Thyroid gland (tissue), 4 donors: Measurements from ENCODE around the gene CHPF. TPM values are rescaled to one million over a fixed set of nuclear protein-coding genes. Genes with fewer than 3 reads are reported as not detected.

ENCODE experiments used
- DNase-seq, 2 donors: peaks; one replicate each; pipeline ENCODE4 v3.0.0-alpha.2; 2019
- H3K27ac ChIP-seq, 3 donors: fragments of 200-600 bp; sonication (generic); 1 replicate in 2 of 3; 2 replicates in 1 of 3; pipeline ENCODE4 v1.5.1; 2016 to 2019; ENCODE audit warnings: mild to moderate bottlenecking in 1 of 3, moderate library complexity in 1 of 3
- H3K27me3 ChIP-seq: fragments of 200-600 bp; sonication (generic); one replicate; pipeline ENCODE4 v1.5.1; 2019
- H3K36me3 ChIP-seq, 2 donors: fragments of 200-600 bp; sonication (generic); one replicate each; pipeline ENCODE4 v1.5.1; 2016 to 2019
- H3K4me1 ChIP-seq, 2 donors: fragments of 200-600 bp; sonication (generic); one replicate each; pipeline ENCODE4 v1.5.1; 2017 to 2019
- H3K4me3 ChIP-seq, 3 donors: fragments of 200-600 bp; sonication (generic); replicated peaks in 1 of 3; 1 replicate in 2 of 3; 2 replicates in 1 of 3; pipeline ENCODE4 v1.5.1; 2016; ENCODE audit warnings: mild to moderate bottlenecking in 1 of 3
- H3K9me3 ChIP-seq: fragments of 200-600 bp; sonication (generic); one replicate; pipeline ENCODE4 v1.5.1; 2017
- POLR2A ChIP-seq, 2 donors: fragments of 450-650 bp; IDR thresholded peaks; one replicate each; pipeline ENCODE4 v1.6.1; 2017; ENCODE audit warnings: antibody characterized with exemption in 2 of 2, mild to moderate bottlenecking in 2 of 2, moderate library complexity in 1 of 2
- WGBS, 2 donors: methylation state at CpG; one replicate each; pipeline ENCODE4 v1.1.5; 2017; 5-methylcytosine and 5-hydroxymethylcytosine counted together
- intact Hi-C: fragments of 100-400 bp; cut with DNase I; formaldehyde crosslinking; loops from one replicate; pipeline ENCODE4 v1.15.1; 2023
- total RNA-seq, 4 donors: library from RNA; depleted of rRNA; stranded (reverse); fragments of >200 nt; gene quantifications; one replicate each; pipeline ENCODE4 v1.2.3, GENCODE V29; 2016
- TF ChIP-seq, protein P1 (sequence below), 6 experiments: fragments of 200-600 bp in 3 of 6; fragments of 450-650 bp in 3 of 6; sonication (generic) in 3 of 6; IDR thresholded peaks; one replicate each; pipeline ENCODE4 v1.5.1; 2016 to 2019; ENCODE audit warnings: antibody characterized with exemption in 6 of 6, mild to moderate bottlenecking in 2 of 6, inconsistent platforms in 1 of 6, moderate library complexity in 1 of 6

Gene CHPF
- total RNA-seq, 4 donors from 2014 or later = 57.2 to 194 (median 141) TPM

DNA sequence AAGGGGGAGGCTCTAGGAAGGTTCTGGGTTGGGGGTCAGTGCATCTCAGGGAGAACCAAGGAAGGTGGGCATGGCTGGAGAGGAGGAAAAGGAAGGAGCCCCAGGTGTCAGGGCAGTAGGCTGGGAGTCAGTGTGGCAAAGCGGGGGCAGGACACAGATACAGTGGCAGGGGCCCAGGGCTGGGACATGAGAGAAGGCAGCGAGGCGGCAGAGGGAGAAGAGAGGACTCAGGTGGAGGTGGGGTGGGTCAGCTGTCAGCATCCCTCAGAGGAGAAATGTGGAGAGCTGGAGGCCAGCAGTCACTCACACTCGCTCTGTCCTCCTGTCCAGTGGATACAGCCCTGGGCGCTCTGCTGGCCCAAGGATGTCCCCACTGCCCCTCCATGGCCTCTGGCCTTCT is 50.5 kb downstream of the CHPF start:
- no peaks in the 10 kb centered on the region for H3K9me3 ChIP-seq
- no peak for DNase-seq
- H3K36me3 ChIP-seq = no peaks in the 10 kb centered on the region
- TF ChIP-seq, protein P1, sequence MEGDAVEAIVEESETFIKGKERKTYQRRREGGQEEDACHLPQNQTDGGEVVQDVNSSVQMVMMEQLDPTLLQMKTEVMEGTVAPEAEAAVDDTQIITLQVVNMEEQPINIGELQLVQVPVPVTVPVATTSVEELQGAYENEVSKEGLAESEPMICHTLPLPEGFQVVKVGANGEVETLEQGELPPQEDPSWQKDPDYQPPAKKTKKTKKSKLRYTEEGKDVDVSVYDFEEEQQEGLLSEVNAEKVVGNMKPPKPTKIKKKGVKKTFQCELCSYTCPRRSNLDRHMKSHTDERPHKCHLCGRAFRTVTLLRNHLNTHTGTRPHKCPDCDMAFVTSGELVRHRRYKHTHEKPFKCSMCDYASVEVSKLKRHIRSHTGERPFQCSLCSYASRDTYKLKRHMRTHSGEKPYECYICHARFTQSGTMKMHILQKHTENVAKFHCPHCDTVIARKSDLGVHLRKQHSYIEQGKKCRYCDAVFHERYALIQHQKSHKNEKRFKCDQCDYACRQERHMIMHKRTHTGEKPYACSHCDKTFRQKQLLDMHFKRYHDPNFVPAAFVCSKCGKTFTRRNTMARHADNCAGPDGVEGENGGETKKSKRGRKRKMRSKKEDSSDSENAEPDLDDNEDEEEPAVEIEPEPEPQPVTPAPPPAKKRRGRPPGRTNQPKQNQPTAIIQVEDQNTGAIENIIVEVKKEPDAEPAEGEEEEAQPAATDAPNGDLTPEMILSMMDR (IDR thresholded peaks at IDR 0.05) = no peak
- no peak overlapping the region for H3K4me3 ChIP-seq
- peaks cover 13 to 15% of the 10 kb centered on the region in 2 donors for H3K4me1 ChIP-seq
- 93 to 94% methylated on average over 5 of the region's 5 CpGs for WGBS, 2 donors
- no peaks in the 10 kb centered on the region for H3K27me3 ChIP-seq
- H3K27ac ChIP-seq = no peak overlapping the region
- intact Hi-C loops = loop anchor here (5.0 kb wide), 1 partner anchor 34 kb away; no protein-coding TSS in a partner anchor

DNA sequence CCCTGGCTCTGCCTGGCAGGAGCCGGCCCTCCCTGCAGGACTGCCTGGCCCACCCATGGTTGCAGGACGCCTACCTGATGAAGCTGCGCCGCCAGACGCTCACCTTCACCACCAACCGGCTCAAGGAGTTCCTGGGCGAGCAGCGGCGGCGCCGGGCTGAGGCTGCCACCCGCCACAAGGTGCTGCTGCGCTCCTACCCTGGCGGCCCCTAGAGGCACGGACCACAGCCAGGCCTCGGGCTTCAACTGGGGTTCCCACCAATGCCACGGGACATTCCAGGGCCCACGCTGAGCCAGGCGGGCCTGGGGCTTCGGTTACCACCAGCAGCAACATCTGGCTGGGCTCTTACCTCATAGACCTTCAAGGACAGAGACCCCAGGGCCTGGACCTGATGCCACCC is 51.0 kb downstream of the CHPF start:
- peaks cover 10 to 12% of the 10 kb centered on the region in 2 donors for H3K4me1 ChIP-seq
- H3K9me3 ChIP-seq = no peaks in the 10 kb centered on the region
- no peak overlapping the region for H3K4me3 ChIP-seq
- WGBS, 2 donors = 77 to 78% methylated on average over 10 to 19 of the region's 20 CpGs
- no peak overlapping the region for H3K27ac ChIP-seq
- DNase-seq = no peak
- intact Hi-C loops = loop anchor here (5.0 kb wide), 1 partner anchor 35 kb away; no protein-coding TSS in a partner anchor
- no peaks in the 10 kb centered on the region for H3K27me3 ChIP-seq
- no peaks in the 10 kb centered on the region for H3K36me3 ChIP-seq
- TF ChIP-seq POLR2A (IDR thresholded peaks at IDR 0.05) = no peak
- TF ChIP-seq, protein P1 (IDR thresholded peaks at IDR 0.05) = no peak

DNA sequence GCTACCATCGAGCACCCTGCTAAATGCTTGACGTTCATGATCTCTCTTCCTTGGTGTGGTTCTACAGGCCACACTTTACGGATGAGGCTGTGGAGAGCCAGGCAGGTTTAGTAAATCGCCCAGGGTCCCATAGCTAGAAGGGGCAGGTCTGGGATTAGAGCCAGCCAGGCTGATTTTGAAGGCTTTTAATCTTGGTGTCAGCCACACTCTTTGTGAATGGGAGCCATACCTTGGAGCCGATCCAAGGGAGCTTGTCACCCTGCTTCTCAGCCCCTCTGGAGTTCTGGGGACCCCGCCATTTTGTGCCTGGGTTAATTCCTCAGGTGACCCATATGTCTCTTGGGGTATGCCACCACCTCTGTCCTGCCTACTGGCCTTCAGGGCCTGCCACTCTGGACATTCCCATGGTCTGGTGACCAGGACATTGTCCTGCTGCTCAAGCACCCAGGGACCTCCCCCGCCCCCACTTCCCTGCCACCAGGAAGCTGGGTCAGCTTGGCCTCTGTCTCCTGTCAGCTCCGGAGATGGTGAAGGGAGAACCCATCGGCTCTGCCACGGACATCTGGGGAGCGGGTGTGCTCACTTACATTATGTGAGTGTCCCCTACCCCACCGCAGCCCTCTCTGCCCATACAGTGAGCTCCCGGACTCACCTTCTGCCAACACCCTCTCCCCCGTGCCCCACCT is 52.2 kb downstream of the CHPF start:
- 81 to 84% methylated on average over 13 of the region's 14 CpGs for WGBS, 2 donors
- no peak overlapping the region for H3K27ac ChIP-seq
- TF ChIP-seq, protein P1 (IDR thresholded peaks at IDR 0.05) = no peak
- TF ChIP-seq POLR2A (IDR thresholded peaks at IDR 0.05) = no peak
- no peak overlapping the region for H3K4me3 ChIP-seq
- H3K27me3 ChIP-seq = no peaks in the 10 kb centered on the region
- H3K4me1 ChIP-seq = peaks cover 0 to under 1% of the 10 kb centered on the region in 2 donors
- H3K9me3 ChIP-seq = no peaks in the 10 kb centered on the region
- no peak for DNase-seq
- intact Hi-C loops = loop anchor here (5.0 kb wide), 1 partner anchor 36 kb away; no protein-coding TSS in a partner anchor
- H3K36me3 ChIP-seq = no peaks in the 10 kb centered on the region

DNA sequence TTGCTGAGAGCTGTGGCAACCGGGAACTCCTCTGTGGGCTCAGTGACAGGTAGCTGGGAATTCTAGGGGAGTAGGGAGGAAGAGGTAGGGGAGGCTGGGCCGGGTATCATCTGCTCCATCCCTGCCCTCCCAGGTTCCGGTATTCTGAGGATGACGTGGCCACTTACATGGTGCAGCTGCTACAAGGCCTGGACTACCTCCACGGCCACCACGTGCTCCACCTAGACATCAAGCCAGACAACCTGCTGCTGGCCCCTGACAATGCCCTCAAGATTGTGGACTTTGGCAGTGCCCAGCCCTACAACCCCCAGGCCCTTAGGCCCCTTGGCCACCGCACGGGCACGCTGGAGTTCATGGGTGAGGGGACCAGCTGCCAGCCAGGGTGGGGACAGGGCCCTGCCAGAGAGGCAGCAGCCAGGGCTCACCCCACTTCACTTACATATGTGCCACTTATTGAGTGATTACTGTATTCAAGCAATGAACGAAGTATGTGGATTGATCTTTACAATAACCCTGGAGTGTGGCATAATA is 52.9 kb downstream of the CHPF start:
- no peak overlapping the region for H3K27ac ChIP-seq

More for the DNA sequence above, 52.9 kb downstream of the CHPF start:
- intact Hi-C loops = loop anchor here (5.0 kb wide), 1 partner anchor 37 kb away; no protein-coding TSS in a partner anchor
- TF ChIP-seq, protein P1 (IDR thresholded peaks at IDR 0.05) = no peak
- no peak for TF ChIP-seq POLR2A (IDR thresholded peaks at IDR 0.05)
- Histone ChIP-seq H3K9me3 (no peaks in the 10 kb centered on the region), H3K4me1 (no peaks in the 10 kb centered on the region), H3K27me3 (peaks cover under 1% of the 10 kb centered on the region), H3K4me3 (no peak overlapping the region), H3K36me3 (no peaks in the 10 kb centered on the region)
- WGBS, 2 donors = 90 to 92% methylated on average over 7 to 10 of the region's 10 CpGs
- no peak for DNase-seq
